ENCODE data around the gene MCOLN1.

The MCOLN1 gene

DNA sequence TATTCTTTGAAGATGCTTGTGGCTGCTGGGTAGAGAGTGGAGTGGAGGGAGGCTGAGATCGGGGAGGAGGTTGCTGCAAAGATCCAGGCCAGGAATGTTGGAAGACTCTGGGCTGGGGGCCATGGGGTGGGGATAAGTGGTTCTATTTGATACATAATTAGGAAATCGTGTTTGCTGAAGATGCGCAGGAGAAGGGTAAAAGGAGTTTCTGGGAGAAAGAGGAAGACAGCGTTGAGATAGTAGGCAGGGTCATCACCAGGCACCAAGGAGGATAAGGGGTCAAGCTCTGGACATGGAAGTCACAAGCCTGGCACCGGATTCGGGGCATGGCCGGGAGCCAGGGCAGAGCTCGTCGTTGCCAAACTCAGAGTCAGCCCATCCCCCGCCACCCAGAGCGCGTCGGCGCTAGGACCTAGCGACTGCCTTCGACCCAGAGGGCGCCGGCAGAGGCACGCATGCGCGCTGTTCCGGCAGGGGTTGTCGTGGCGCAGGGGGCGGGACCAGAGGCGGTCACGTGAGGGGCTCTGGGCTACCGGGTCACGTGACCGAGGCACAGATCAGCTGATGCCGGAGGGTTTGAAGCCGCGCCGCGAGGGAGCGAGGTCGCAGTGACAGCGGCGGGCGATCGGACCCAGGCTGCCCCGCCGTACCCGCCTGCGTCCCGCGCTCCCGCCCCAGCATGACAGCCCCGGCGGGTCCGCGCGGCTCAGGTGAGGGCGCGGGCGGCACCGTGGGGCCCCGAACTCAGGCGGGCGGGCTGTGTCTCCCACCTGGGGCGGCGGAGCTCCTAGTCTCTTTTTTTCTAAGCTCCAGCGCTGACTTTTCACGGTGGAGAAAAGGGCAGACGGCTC is at the start of gene MCOLN1:
MCOLN1 (plus strand) TSS at position 553 of the 851 bp plus-strand sequence; CDS start at position 680, 127 bp downstream.
- peak; percentile 99 to 100 (median 99) for DNase-seq (ENCODE audit: low read depth in 3 of 3)

DNA sequence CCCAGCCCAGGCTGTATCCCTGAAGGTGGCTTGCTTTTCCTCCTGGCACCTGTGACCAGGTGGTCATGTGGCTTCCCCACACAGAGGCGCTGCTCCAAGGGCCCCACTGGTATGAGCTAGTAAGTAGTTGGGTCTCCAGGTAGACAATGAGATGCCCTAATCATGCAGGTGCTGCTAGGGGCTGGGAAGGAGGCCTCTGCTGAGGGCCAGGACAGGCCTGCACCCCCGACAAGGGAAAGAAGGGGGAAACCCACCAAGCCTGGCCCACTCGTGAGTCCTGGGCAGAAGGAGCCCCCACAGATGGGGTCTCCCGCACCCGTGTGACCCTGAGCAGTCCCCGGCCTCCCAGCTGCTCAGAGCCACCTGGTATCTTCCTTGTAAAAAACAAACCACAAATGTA is 46.8 kb upstream of the MCOLN1 start:
- DNase-seq (ENCODE audit: low read depth in 3 of 3): no peak

- DNase-seq (ENCODE audit: low read depth in 3 of 3): no peak
These were observed 46.2 kb upstream of the MCOLN1 start for GRCh38 chr19:7476241-7476640.

DNA sequence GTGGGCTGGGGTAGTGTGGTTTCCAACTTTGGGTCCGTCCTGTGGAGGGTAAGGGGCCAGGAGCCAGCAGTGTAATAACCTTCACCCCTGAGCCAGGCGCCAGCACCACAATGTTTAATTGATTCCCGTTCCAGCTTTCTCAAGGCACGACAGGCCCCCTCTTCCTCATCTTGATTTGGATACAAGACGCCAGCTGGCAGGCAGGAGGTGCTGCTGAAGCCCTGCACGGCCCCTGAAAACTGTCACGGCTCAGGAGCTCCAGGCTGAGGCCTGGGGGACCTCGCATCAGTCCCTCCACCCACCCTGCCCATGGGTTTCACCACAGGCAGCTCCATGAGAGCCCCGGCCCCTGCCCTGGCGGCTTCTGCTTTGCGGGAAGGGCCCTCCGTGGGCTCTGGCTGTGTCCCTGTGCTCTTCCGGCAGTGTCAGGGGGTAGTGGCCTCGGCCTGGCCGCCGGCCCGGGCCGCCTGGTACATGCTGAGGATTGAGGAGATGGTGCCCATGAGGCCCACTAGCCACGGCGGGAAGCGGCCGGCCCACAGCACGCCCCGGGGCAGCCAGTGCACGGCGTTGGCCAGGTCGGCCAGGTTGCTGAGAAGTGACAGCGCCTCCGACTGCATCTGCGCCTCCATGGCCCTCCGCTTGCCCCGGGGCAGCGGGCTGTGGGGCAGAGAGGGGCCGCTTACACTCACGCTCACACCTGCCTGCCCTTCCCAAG is 45.5 kb upstream of the MCOLN1 start:
- no peak for DNase-seq (ENCODE audit: low read depth in 3 of 3)

DNA sequence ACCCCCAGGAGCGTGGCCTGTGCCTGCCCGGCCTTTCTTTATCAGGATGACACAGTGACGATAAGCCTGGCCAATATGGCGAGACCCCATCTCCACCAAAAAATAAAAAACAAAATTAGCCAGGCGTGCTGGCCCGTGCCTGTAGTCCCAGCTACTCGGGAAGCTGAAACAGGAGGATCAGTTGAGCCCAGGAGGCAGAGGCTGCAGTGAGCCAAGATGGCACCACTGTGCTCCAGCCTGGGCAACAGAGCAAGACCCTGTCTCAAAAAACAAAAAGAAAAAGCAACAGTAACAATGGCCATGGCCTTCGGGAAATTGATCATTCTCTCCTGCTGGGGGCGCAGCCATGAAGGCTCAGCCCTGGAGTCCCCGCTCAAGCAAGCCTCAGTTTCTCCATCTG is 44.7 kb upstream of the MCOLN1 start:
- DNase-seq (ENCODE audit: low read depth in 3 of 3): no peak

DNA sequence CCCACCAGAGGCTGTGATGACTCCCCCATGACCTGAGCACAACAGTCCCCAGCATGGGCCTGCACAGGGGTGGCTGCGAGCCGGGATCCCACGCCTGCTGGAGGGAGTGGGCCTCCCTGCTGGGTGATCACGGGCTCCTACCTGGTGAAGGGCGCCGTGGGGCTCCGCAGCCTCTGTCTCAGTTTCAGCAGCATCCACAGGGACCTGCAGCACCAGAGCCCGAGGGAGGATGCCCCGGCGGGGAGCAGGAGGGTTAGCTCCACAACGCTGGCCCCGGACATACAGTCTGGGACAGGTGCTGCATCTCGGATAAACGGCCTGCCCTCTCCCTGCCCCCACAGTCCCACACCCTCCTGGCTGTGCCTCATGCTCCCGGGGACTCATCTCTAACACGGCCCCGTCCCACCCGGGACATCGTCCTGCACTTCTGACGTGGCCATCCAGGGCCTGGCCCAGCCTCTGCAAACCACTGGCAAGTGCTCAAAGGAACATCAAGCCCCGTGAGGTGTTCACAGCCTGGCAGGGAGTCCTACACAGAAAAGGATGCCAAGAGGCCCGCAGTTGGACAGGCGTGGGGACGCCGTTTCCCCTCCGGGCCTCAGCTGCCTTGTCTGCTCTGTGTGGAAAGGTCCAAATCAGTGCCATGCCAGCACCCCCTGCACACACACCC is 44.1 kb upstream of the MCOLN1 start:
- no peak for DNase-seq (ENCODE audit: low read depth in 3 of 3)

- DNase-seq (ENCODE audit: low read depth in 3 of 3): no peak
These were observed 43.6 kb upstream of the MCOLN1 start for GRCh38 chr19:7478843-7479227.

DNA sequence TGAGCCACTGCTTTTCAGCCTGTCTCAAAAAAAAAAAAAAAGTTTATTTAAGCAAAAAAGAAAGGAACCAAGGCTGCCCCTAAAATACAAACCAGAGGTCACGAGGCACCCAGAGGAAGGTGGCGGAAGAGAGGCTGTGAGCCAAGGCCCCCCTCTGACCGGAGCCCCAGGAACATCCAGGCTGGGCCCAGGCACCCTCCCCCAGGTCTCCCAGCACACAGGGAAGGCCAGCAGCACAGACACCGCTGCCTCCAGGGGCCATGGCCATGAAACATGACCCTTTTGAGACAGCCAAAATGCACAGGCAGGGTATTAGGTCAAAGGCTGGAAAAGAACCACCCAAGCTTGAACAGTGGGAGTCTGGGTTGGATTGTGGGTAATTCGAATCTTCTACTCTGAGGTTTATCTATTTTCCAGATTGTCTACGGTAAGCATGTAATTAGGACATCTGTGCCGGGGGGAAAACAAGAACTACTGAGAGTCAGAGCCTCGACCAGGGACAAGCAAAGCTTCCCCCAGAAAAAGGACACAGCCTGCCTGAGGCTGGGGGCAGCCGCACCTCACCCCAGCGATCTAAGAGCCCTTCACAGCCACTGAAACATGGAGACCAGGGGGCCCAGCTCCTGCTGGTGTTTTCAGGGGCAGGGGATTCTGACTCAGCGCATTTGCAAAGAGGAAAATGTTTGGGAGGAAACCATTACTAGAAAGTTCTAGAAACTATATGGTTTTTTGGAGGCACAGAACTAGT is 42.0 kb upstream of the MCOLN1 start:
- no peak for DNase-seq (ENCODE audit: low read depth in 3 of 3)

DNA sequence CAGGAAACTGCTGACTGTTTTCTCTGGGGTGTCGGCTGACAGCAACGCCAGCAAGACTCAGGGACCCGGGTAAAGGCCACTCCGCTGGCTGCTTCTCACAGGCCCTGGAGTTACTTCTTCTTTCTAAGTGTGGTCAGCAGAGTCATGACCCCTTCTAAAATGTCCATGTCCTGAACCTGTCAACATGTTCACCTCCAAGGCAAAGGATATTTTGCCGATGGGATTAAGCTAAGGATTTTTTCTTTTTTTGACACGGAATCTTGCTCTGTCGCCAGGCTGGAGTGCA is 41.5 kb upstream of the MCOLN1 start:
- DNase-seq (ENCODE audit: low read depth in 3 of 3): no peak

GRCh38 chr19:7482584-7483439 is 39.6 kb upstream of the MCOLN1 start:
- DNase-seq (ENCODE audit: low read depth in 3 of 3): no peak

DNA sequence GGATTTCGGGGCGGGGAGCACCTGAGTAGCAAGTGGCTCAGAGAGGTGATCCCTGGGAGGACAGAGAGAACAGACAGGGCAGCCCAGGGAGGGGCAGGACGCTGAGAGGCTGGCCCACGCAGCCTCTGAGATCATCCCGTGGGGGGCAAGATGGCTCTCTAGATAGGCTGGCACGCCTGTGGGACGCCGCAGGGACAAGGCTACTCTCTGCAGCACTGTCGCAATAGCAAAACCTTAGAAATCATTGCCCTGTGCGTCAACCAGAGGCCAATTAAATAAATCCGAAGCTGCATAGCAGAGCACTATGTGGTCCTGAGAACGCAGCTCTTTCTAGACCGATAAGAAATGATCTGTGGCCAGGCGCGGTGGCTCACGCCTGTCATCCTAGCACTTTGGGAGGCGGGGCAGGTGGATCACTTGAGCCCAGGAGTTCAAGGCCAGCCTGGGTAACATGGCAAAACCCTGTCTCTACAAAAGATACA is 38.7 kb upstream of the MCOLN1 start:
- DNase-seq (ENCODE audit: low read depth in 3 of 3): no peak

GRCh38 chr19:7486923-7487322 is 35.5 kb upstream of the MCOLN1 start:
- no peak for DNase-seq (ENCODE audit: low read depth in 3 of 3)

- peak; percentile 80 to 90 (median 86) for DNase-seq (ENCODE audit: low read depth in 3 of 3)
These were observed 33.6 kb upstream of the MCOLN1 start, which contains the start of gene PEX11G for GRCh38 chr19:7488736-7489353. Gene PEX11G, minus strand, starts transcription at chr19:7489035. Its CDS starts 25 bp downstream, at chr19:7489010.

GRCh38 chr19:7489609-7490044 is 32.8 kb upstream of the MCOLN1 start:
- no peak for DNase-seq (ENCODE audit: low read depth in 3 of 3)

DNA sequence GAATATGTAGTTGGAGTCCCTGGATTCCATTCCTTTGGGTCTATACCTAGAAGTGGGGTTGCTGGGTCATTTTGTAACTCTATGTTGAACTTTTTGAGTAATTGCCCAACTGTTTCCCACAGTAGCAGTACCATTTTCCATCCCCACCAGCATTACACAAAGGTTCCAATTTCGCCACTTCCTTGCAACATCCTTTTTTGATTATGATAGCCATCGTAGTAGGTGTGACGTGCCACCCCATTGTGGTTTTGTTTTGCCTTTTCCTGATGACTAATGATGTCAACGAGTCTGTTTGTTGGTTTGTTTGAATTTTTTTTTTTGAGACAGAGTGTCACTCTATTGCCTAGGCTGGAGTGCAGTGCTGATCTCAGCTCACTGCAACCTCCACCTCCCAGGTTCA is 30.3 kb upstream of the MCOLN1 start:
- peak in 1 of 3 donors; percentile 52 for DNase-seq (ENCODE audit: low read depth in 3 of 3)

DNA sequence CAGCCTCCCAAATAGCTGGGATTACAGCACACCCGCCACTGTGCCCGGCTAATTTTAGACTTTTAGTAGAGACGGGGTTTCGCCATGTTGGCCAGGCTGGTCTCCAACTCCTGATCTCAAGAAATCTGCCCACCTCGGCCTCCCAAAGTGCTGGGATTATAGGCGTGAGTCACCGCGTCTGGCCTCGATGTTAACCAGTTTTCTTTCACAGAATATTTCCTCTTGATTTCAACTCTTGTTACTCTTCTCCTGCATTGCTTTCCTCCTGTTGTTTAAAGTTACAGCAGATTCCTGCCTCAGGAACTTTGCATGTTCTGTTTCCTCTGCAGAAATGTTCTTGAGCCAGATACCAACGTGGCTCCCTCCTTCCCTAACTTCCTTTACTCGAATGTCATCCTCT is 29.9 kb upstream of the MCOLN1 start:
- no peak for DNase-seq (ENCODE audit: low read depth in 3 of 3)

DNA sequence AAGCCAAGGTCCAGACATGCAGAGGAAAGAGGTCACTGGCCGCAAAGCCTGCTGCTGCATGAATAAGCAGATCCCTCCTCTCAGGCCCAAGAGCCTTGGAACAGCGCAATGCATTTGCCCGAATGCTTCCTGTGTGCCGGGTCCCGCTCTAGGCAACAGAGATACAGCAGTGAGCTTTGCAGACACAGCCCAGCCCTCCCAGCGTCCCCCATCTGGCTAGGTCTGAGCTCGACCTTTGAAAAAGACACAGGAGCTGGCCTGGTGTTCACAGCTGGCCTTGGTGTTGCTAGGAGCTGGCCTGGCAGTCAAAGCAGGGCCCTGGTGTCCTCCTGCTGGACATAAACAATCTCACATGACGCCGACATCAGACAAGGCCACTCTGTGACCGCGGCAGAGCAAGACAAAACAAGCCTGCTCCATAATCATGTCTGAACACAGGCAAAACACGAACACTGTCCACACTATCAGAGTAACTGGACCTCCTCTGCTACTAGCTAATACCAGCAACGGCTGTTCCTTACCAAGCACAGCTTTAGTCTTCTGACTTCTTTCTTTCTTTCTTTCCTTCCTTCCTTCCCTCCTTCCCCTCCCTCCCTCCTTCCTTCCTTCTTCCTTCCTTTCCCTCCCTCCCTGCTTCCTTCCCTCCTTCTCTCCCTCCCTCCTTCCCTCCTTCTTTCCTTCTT is 27.9 kb upstream of the MCOLN1 start:
- no peak for DNase-seq (ENCODE audit: low read depth in 3 of 3)

DNA sequence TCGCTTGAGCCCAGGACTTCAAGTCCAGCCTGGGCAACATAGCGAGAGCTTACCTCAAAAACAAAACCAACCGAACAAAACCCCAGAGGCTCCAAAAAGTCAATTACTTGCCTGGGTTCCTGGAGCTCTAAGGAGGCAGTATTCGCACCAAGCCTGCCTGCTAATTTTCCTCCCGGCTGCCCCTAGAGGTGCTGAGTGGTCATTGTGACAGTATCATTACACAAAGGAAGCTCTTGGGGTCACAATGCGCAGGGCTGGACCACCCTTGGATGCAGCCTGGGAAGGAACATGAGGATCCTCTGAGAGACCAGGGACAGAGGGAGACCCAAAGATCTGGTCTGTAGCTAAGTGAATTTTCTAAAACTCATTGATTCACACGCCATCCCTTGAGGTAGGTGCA is 25.1 kb upstream of the MCOLN1 start:
- no peak for DNase-seq (ENCODE audit: low read depth in 3 of 3)

GRCh38 chr19:7500811-7501450 is 21.5 kb upstream of the MCOLN1 start:
- peak; percentile 43 to 60 (median 50) for DNase-seq (ENCODE audit: low read depth in 3 of 3)
